ENCODE results near the gene LRCH1.

LRCH1 gene

DNA sequence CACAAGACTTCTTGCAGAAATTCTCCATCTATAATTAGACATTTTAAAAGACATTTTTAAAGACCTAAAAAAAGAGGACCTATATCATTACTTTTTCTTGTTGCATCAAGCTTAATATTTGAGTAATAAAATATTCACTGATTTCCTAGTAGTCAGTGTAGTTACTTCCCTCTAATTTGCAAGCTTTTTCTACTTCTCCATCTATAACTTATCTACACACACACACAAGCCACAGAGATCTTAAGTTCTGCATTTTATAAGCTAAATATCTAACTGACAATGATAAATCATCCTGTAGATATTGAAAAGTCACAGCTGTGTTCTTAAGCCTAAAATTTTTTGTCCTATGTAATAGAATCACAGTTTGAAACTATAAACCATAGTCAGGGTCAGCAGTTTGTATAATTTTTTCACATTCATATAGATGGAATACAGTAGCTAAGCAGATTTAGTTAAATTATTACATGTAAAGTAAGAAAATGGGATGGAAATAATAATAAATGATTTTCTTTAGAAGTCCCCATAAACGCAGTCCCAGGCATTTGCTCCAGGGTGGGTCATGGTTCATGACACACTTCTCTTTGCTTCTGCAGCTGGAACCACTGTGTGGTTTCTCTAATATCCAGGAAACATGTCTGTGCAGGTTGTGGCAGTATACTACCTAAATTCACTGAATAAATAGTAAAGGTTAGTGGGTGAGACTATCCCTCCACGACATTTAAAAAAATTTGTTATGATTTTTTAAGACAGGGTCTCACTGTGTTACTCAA, 183.8 kb downstream of the LRCH1 start:
- TF ChIP-seq, protein P1, sequence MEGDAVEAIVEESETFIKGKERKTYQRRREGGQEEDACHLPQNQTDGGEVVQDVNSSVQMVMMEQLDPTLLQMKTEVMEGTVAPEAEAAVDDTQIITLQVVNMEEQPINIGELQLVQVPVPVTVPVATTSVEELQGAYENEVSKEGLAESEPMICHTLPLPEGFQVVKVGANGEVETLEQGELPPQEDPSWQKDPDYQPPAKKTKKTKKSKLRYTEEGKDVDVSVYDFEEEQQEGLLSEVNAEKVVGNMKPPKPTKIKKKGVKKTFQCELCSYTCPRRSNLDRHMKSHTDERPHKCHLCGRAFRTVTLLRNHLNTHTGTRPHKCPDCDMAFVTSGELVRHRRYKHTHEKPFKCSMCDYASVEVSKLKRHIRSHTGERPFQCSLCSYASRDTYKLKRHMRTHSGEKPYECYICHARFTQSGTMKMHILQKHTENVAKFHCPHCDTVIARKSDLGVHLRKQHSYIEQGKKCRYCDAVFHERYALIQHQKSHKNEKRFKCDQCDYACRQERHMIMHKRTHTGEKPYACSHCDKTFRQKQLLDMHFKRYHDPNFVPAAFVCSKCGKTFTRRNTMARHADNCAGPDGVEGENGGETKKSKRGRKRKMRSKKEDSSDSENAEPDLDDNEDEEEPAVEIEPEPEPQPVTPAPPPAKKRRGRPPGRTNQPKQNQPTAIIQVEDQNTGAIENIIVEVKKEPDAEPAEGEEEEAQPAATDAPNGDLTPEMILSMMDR (IDR thresholded peaks at IDR 0.05; ENCODE audit: insufficient read depth, low read depth, low read length, missing control alignments) = no peak
- DNase-seq (ENCODE audit: low read depth) = no peak
- no peak overlapping the region for H3K4me3 ChIP-seq (ENCODE audit: low read depth, low read length)

DNA sequence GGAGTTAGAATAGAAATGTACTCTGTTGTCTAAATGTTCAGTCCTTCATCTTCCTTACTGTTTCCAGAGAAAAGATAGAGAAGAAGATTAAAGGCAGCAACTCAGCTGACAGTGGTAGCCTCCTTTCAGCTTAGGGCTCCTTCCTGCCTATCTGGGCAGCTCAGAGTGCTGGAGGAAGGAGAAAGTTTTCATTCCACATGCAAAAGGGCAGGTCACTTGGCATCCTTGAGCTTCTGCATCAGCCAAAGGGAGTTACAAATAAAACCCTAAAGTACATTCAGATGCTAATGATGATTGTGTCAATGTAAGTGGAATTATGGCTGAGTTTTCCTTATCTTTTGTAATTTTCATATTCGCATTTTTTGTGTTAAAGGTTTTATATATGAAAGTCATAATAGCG, 185.1 kb downstream of the LRCH1 start:
- TF ChIP-seq, protein P1 (IDR thresholded peaks at IDR 0.05; ENCODE audit: insufficient read depth, low read depth, low read length, missing control alignments) = no peak
- no peak overlapping the region for H3K4me3 ChIP-seq (ENCODE audit: low read depth, low read length)
- DNase-seq (ENCODE audit: low read depth) = no peak

DNA sequence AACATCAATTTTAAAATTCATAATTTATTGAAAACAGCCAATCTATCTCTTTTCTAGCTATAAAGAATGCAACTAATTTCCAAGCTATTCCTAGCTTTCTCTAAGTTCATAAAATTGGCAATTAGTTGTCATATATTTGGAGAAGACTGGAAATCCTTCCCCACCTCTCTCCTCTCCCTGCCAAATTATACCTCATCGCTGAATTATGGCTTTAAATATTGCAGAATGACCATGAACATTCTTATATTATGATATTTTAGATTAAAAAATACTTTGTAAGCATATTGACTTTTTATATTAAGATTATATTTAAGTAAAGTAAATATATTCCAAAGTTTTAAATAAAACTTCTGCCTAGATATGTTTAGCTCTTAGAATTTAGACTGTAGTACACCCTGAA, 185.8 kb downstream of the LRCH1 start:
- TF ChIP-seq, protein P1 (IDR thresholded peaks at IDR 0.05; ENCODE audit: insufficient read depth, low read depth, low read length, missing control alignments) = no peak
- no peak for DNase-seq (ENCODE audit: low read depth)
- H3K4me3 ChIP-seq (ENCODE audit: low read depth, low read length) = no peak overlapping the region

DNA sequence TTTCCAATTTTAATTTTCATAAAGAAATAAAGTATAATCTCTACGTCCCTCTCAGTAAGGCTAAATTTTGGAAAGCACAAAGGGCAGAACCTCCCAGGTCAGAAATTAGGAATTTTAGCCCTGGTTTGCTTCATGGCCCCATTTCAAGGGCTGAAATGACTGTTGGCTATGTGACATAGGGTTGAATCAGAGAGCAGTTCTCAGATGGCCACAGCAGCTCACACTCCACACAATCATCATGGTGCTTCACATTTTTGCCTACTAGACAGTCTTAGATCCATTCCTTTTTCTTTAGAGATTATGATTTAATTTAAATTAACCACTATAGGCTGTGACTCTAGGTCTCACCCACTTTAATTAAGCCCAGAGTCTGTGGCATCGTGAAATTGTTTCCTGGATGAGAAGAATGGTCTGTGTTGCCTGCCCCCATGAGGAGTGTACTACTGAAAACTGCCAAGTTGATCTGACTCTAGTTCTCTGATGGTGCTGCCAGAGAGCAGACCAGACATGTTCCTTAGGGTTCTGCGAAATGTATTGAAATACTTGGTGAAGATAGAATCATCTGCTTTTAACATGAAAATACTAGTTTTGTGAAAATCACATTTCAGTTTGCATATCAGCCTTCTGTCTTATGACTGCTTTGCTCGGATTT, 186.6 kb downstream of the LRCH1 start:
- H3K4me3 ChIP-seq (ENCODE audit: low read depth, low read length) = no peak overlapping the region
- TF ChIP-seq, protein P1 (IDR thresholded peaks at IDR 0.05; ENCODE audit: insufficient read depth, low read depth, low read length, missing control alignments) = no peak
- no peak for DNase-seq (ENCODE audit: low read depth)

DNA sequence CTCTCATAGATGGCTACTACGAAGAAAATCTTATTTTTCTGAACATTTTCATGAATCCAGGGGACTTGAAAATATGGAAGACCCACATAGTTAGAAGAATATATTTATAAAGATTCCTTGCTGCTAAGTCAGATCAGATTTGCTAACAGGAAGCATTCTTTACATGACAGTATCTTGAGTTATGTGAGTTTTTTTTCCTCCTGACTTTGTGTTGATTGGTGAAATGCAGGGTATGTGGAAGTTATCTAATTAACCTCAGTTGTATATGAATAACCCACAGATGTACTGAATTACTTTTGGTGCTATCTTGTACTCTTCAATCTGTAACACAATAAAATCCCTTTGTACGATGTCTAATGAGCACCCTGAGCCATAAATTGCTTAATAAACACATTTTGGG, 190.2 kb downstream of the LRCH1 start:
- TF ChIP-seq, protein P1 (IDR thresholded peaks at IDR 0.05; ENCODE audit: insufficient read depth, low read depth, low read length, missing control alignments) = no peak
- no peak overlapping the region for H3K4me3 ChIP-seq (ENCODE audit: low read depth, low read length)
- no peak for DNase-seq (ENCODE audit: low read depth)

DNA sequence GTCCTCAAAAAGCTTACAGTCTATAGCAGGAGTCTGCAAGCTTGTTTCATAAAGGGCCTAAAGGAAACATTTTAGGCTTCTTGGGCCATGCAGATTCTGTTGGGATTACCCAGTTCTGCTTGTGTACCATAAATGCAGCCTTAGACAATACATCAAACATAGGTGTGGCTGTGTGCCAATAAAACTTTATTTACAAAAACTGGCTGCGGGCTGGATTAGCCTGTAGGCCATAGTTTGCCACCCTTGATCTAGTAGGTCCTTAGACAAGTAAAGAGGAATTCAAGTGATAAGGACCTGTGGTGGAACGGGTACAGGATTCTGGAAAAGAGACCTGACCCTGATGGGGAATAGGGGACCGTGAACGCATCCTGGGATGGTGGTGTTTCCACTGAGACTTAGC, 192.1 kb downstream of the LRCH1 start:
- DNase-seq (ENCODE audit: low read depth) = no peak
- TF ChIP-seq, protein P1 (IDR thresholded peaks at IDR 0.05; ENCODE audit: insufficient read depth, low read depth, low read length, missing control alignments) = no peak
- no peak overlapping the region for H3K4me3 ChIP-seq (ENCODE audit: low read depth, low read length)
